Activated T-cell treated with anti-CD3 and anti-CD28 coated beads, Interleukin-2, amount 50 U/mL, for 1 hour (primary cell): ENCODE measurements around the gene KRTAP10-5.
"Not testable (repeated sequence)": the region's sequence is repeated elsewhere in the genome, so short reads cannot be mapped to it uniquely, and the experiment has no call there.

Experiments used
- DNase-seq: peaks from one replicate; pipeline ENCODE4 v3.0.0-alpha.2; 2020

The KRTAP10-5 gene

DNA sequence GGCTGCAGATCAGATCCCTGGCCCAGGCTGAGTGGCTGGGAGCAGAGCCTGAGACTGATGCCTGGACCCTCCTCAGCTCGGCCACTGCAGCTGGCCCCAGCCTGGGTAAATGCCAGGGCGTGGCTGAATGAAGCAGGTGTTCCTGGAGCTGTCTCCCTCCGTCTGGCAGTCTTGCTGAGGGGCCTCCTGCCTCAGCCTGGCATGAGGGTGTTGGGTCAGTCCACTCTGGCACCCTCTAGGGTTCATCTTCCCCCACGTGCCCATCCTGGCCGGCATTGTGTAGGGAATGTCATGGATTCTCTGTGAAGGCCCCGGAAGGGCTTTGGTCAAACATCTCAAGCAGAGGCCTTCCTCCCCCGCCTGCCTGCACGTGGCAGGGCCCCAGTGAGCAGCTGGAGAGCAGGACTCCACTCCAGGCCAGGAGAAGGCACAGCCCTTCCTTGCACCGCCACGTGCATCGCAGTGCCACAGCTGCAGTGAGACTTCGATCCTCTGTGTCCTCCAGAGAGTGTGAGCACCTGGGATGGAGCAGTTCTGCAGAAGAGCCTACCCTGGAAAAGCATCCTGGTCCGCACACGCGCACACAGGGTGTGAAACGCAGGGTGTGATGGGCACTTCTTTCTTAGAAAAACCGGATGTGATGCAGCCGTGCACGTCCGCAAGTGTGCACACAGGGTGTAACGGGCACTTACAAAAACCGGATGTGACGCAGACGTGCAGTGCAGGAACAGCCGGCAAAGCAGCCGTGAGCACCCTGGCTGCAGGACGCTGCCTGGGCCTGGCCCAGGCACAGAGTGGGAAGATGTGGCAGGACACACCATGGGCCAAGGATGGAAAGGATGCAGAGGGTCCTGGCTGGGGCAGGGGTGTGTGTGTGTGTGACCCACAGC, 11.5 kb downstream of the KRTAP10-5 start:
- no peak for DNase-seq

DNA sequence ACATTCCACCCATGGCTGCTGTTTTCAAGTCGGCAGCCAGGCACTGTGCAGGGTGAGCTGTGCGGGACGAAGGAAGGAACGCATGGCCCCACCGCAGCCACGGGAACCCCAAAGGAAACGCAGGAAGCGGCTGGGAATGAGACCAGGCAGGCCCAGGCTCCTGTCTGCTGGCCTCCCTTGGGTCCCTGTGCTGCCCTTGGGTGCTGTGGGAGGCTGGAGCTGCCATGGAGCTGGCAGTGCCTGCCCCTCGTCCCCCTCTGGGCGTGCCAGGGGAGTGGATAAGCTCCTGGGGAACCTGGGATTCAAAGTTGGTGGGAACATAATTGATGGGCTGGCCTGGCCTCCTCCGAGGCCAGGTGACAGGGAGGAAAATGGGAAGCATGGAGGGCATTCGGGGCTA, 12.1 kb downstream of the KRTAP10-5 start:
- no peak for DNase-seq

DNA sequence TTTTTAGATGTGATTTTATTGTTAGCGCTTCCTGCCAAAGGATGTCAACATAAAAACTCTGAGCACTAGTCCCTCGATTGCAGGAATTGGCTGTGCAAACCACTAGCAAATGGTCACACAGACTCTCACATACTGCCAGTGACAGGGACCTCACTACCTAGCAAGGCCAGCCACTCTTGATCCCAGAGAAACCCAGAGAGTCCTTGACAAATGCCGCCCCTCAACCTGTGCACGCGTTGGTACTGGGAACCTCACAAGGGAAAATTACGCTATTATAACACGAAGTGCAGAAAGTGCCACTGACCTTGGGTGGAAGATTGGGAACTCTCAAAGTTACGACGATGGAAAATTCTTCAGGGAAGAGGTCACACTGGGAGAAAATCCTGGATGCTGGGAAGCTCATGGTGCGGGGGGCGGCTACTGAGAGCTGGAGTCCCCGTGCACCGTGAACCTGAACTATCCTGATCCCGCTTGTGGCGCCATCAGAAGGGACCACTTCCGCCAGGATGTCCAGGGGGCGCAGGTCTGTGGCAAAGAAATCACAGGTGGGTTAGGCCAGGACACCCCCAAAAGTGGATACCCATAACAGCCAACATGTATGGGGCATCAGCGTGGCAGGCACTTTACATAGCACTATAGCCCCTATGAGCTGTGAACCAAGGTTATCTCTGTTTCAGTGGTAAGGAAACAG, 12.8 kb downstream of the KRTAP10-5 start:
- DNase-seq: no peak

DNA sequence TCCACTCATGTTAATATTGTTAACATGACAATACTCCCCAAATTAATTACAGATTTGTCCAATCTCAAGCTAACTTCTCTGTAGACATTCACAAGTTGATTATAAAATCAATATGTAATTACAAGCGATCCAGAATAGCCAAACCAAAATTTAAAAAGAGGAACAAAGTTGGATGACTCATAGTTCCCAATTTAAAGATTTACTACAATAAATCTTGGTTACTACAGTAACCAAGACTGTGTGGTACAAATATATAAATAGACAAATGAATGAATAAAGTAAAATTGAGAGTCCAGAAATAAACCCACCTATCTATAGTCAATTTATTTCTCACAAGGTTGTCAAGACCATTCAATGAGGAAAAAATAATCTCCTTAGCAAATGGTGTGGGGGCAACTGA, 14.0 kb downstream of the KRTAP10-5 start:
- no peak for DNase-seq

GRCh38 chr21:44564886-44565598, 15.4 kb downstream of the KRTAP10-5 start:
- no peak for DNase-seq

DNA sequence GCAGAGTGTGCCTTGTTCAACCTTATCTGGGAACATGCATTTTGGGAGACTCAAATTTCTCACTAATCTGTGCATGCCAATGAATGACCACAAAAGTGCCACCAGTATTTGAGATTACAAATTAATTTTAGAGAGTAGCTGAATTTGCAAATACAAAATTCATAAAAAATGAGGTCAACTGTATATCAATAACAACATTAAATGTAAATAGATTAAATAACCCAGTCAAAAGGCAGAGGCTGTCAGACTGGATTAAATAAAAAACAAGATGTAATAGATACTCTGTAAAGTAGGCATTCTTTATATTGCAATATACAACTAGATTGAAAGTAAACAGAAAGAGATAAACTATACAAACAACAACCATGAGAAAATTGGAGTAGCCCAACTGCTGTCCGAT, 16.3 kb downstream of the KRTAP10-5 start:
- DNase-seq: no peak

GRCh38 chr21:44558695-44559094, 21.7 kb downstream of the KRTAP10-5 start, which contains the start of gene KRTAP10-3:
KRTAP10-3 (minus strand) TSS chr21:44558795; CDS start chr21:44558715, 80 bp downstream.
- no peak for DNase-seq

DNA sequence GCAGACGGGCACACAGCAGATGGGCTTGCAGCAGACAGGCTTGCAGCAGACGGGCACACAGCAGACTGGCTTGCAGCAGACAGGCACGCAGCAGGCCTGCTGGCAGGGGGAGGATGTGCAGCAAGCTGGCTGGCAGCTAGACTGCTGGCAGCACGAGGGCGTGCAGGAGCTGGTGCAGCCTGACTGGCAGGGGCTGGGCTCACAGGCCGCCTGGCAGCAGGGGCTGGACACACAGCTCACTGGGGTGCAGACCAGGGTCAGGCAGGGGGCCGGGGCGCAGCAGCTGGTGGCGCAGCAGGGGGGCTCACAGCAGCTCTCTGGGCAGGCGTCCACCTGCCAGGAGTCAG, 22.1 kb downstream of the KRTAP10-5 start:
- DNase-seq: not testable (repeated sequence)

- no peak for DNase-seq
Measured at GRCh38 chr21:44557491-44558328, 22.7 kb downstream of the KRTAP10-5 start.

DNA sequence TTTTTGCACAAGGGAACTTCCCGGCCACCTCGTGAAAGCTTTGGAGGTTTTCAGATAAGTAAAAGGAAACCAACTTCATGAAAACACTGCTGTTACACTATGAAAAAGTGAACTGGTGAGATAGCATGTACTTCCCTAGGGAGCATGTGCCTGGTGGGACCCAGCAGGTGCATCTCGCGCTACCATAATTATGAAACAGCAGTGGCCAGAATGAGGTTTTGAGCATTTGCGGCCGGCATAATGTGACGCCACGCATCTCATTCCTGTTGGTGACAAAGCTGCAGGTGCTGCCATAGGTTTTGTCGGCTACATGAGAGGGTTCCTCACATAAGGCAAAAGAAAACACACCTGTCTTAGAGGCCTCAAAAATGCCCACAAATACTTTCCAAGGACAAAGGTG, 23.5 kb downstream of the KRTAP10-5 start:
- no peak for DNase-seq

GRCh38 chr21:44555200-44555875, 25.1 kb downstream of the KRTAP10-5 start:
- DNase-seq: no peak

DNA sequence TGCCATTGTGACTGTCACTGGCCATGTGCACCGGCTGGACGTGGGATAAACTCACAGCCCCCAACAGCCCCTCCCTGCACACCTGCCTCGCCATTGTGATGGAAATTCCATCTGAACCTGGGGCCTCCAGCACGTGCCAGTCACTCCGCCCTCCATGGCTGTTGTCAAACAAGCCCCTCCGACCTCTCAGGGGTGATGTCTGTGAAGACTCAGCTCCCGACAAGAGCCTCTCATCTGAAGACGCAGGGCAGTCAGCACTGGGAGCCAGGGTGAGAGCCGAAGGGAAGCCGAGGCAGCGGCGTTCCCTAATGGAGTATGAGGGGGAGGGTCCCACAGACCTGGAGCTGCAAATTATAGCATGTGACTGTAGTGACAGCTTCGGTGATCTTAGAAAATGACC, 27.7 kb downstream of the KRTAP10-5 start:
- no peak for DNase-seq

DNA sequence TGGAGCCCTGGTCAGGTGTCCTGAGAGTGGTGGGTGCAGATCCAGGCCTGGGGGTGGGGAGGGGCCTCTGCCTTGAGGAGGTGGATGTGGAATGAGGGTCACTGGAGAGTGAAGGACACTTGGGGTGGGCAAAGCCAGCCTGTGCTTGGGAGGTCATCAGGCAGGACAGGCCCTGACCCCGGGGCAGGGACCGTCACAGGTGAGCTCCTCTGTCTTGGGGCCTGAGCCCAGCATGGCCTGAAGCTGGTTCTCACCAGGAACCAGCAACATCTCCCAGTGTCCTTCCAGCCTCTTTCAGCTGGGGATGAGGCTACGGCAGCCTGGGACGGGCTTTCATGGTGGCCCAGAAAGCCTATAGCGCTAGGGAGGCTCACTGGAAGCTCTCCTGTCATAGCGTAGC, 28.3 kb downstream of the KRTAP10-5 start:
- no peak for DNase-seq

DNA sequence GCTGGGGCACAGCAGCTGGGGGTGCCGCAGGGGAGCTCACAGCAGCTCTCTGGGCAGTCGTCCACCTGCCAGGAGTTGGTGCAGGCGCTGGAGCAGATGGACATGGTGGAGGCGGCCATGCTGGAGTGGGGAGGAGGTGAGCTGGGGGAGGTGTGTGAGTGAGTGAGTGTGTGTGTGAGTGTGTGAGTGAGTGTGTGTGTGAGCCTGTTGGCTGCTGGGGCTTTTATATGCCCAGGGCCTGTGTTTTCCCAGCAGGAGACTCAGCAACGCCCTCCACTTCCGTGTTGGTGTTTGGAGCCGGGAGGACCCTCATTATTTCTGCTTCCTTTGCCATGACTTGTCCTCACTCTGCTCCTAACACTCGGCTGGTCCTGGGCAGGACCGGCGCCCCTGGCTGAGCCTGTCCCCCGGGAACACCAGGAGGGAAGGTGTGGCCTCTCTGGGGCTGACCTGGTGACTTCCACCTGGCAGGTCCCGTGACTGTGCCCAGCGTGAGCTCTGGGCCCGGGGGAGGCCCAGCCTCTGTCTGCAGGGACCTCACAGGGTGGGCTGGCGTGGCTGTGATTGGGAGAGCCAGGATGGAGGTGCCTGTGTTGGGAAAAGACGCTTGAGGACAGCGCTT, 29.0 kb downstream of the KRTAP10-5 start, which contains the start of gene KRTAP10-2:
Gene KRTAP10-2 (minus strand): TSS at position 166 of the 622 bp plus-strand sequence. CDS start 47 bp downstream, at position 119.
- no peak for DNase-seq

GRCh38 chr21:44550807-44551206, 29.6 kb downstream of the KRTAP10-5 start:
- no peak for DNase-seq

GRCh38 chr21:44550285-44550684, 30.1 kb downstream of the KRTAP10-5 start:
- not testable (repeated sequence) for DNase-seq

DNA sequence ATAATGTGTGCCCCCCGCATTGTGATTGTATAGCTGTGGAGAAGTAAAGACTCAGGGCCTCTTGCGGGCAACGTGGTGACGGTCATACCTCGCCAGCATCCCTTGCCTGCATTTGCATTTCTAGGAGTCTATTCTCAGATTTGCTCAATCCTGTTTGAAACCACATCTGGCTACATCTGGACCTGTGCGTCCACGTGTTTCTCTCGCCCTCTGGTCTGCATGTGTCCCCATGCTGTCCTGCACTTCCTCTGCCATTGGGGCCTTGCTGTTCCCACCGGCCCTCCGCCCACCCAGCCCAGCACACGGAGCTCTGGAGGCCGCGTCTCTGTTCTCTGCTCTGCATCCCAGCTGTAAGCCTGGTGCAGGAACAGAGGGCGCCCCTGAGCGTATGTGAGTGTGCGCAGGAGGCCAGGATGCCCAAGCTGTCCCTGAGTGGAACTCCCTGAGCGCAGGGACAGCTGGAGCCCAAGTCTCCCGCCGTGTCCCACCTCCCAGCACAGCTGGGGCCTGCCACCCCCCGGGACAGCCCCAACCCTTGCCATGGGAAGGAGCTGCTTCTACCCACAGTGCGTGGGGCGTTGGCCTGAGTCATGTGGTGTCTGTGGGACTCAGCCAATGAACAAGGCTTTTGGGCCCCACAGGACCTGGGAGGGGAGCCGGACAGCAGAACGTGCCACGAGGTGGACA, 30.7 kb downstream of the KRTAP10-5 start:
- DNase-seq: no peak

DNA sequence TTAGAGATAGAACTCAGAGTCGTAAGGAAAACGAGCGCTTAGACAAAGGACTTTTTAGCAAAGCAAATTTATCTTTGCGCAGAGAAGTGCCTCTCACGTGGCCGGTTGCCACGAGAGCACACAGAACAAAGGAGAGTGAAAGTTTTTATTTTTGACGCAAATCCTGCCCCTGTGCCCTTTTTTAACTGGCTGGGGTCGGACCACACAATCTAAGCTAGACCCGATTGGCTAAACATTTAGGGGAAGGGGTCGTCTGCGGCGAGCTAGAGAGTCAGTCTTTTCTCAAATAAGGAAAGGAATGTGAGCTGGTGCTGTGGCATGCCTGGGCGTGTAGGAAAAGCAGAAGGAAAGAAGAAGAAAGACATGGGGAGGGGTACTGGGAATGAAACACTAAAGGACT, 31.5 kb downstream of the KRTAP10-5 start:
- no peak for DNase-seq

DNA sequence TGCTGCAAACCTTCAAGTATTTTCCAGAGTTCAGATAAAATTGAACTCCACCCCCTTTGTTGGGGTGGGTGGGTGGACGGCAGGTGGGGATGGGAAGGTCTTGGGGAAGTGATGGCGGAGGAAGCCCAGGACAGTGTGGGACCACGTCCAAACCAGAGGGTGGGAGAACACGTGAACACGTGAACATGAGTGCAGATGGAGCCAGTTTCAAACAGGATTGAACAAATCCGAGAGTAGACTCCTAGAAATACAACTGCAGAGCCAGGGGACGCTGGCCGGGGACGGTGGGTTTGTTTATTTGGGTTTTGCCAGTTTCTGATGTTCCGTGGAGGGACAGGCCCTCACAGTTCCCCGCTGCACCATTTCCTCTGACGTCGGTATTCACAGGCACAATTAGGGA, 32.0 kb downstream of the KRTAP10-5 start:
- DNase-seq: no peak

DNA sequence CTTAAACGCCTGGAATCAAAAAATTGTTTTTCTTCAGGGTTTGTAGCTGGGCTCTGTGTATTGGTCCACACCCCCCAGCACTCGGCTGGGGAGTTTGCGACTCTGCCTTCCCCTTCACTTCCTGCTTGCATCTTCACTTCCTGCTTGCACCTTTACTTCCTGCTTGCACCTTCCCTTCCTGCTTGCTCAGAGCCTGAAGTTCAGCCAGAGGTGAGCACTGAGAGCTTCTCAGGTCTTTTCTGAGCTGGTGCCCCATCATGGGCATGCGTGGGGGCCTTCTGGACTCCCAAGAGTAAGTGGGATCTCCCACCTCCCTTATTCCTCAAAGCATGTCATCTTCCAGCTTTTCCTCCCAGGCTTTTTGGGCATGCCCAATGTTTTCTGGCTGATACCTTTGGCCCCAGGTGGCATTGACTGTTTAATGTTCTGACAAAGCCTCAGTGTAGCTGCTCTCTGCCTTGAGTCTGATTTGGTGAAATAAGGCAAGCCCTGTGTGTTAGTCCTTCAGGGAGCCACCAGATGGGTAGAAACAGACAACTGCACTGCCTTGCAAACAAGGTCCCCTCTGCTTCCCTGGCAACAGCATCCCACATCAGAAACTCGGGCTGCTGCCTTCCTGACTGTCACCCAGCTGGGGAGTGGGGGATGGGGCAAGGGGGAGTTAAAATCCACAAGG, 32.6 kb downstream of the KRTAP10-5 start:
- peak; percentile 25 for DNase-seq
